Ureter (tissue), 1 donor: Measurements from ENCODE around the gene MID1. TPM values are rescaled to one million over a fixed set of nuclear protein-coding genes. Genes with fewer than 3 reads are reported as not detected.
"Not testable (repeated sequence)": the region's sequence is repeated elsewhere in the genome, so short reads cannot be mapped to it uniquely, and the experiment has no call there.

ENCODE experiments used
- DNase-seq: peaks from one replicate; pipeline ENCODE4 v3.0.0-alpha.2; 2020; ENCODE audit warnings: low spot score
- total RNA-seq: library from RNA; stranded (reverse); gene quantifications from one replicate; pipeline ENCODE4 v1.2.4, GENCODE V29; 2023
- donor health status: DM: yes; HTN: yes; CAD: no.

The MID1 gene
- total RNA-seq, 1 donor from 2014 or later = 31.8 TPM

- no peak for DNase-seq
Measured at GRCh38 chrX:10617999-10618351, 2.4 kb downstream of the MID1 start.

DNA sequence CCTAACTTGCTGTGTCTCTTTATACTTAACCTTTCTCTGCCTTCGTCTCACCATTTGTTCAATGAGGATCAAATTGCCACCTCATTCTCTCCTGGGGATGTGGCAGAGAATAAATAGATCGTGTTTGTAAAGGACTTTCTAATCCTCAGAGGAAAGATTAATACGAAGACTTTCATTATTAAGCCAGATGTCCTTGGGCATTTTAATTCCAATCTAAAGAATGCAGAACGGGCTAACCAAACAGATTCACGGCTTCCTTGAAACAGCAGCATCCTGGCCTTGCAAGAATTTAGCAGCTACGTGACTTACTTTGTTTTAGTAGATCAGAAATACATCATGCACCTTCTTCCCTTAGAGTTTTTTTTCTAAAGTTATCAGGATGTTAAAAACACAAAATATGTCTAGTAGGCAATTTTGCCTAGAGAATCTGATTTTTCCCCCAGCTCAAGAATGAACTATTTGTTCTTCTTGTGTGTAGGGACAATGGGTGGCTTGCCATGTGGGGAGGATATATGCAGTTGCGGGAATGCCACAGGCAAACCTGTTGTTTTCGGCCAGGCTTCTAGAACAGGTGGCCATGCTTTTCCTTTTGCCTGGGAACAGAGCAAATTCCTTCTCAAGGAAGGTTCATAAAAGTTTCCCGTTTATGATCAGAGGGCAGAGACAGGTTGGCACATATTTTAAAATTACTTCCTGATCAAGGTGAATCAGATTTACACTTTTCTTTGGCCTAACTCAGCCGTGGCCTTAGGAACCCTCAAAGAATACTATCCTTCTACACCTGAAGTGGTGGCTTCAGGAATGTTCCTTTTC, 3.0 kb downstream of the MID1 start:
- DNase-seq = no peak

DNA sequence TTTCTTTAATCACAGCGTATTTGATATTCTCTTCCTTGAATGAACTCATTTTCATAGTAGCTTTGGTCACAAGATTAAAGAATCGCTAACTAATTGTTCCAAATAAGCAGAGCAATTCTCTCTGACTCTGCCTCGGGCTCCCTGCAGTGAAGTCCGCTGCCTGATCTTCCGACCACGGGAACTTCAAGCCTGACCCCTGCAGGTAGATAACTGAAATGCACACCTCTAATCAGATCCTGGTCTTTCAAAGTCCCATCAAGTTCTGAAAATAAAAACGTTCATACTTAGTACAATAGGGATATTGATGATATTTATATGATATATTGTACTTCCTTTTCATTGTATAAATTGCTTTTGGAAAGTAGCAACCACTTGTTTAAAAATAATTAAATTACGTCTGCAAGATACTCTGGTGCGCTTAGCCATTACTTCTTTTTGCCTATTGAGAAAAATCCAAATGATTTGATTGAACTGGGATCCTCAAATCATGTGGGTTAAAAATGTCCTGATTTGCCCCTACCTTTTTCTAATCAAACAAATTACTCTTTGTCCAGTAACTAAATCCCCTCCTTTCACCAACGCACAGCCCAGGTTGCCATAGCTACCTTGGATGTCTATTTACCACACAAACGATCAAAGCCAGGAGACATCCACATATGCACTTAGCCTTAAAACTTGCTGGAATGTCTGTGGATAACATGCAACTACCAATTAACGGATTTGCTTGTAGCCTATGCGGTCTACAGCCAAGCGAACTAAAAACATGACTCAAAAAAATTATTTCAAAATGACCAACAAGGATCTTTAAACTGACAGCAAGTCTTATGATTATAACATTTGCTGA, 4.2 kb downstream of the MID1 start:
- no peak for DNase-seq

DNA sequence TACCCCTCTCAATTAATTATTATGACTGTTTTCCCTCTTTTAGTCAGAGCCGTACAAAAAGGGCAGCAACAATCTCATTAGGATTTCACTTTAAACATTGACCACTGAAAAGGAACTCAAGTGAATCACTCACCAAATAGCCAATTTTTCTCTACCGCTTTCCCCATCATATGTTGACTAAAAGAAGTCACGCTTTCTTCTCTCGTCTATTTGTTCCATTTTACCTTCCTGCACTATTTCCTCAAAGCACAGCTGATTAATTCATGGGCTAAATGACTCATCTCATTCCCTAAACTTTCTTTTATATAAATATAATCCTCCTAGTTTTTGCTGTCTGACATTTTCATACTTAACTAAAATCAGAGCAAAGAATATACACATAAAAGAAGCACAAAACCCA, 8.2 kb downstream of the MID1 start:
- no peak for DNase-seq

DNA sequence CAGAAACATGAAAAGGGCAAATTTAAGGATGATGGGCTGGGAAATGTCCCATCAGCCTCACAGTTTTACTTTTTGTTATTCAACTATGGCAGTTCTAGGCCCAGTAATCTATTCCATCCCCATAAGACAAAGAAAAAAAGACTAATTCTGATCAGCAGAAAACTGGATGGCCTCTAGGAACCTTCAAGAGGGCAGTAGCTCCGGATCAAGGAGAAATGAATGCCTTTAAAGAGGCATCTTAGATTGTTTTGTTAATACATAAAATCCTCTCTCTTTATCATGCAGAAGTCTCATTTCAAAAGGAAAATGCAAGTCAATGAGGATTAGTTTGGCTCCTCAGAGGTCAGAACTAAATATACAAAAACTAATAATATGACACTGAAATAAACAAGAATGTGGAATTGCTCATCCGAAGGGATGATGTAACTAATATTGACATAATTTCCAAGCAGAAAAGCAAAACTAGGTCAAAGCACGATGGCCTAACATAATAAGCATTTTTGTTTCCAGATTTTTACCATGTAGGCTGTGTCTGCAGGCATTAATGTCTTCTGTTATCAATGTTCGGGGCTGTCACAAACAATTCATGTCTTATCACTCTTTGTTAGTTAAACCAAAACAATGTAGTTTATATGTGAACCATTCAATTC, 8.8 kb downstream of the MID1 start:
- no peak for DNase-seq

- no peak for DNase-seq
Measured at GRCh38 chrX:10608099-10608498, 12.3 kb downstream of the MID1 start.

DNA sequence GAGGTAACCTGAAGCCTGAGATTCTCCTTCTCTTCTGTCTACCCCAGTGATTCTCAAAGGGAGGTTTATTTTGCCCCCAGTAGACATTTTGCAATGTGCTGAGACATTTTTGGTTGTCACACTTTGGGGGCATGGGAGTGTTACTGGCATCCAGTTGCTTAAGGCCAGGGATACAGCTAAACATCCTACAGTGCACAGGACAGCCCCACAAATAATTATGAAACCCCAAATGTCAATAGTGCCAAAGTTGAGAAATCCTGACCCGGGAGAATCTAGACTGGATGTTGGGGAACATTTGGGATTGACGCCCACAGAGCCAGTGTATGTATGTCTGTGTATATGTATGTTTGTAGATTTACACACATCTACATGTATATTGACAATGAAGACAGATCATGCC, 13.2 kb downstream of the MID1 start:
- DNase-seq = no peak

DNA sequence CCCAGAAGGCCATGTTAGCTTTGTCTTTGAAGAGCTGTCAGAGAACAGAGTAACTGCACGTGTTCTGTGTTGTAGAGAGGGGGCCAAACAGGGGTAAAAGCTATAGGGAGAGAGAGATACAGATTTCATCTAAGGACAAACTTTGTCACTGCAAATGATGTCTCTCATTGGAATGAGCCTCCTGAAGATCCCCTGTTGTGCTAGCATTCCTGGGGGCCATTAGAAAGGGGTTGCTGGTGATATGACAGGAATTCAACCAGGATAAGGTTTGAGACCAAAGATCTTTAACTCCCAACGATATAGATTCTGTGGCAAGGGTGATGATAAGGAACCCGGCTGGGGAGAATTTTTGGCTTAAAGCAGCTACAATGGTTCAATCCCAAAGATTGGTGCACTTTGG, 16.8 kb downstream of the MID1 start:
- no peak for DNase-seq

GRCh38 chrX:10602646-10603045, 17.7 kb downstream of the MID1 start:
- no peak for DNase-seq

DNA sequence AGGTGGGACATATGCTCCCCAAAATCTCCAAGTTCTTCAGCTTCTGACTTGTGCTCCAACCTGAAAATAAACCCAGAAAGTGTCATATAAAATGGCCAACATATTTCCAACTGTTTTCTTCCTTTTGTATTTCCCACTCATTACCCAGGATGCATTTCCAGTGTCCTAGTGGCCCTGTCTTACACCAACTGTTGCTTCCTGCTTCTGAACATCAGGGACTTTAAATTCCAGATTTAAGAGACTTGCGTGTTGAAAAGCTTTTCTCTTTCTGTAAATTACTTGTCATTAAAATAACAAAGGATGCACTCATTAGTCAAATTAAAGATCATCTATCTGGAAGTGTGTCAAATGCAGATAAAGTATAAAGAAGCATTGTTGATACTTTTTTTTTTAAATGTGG, 19.9 kb downstream of the MID1 start:
- DNase-seq = no peak

- no peak for DNase-seq
Measured at GRCh38 chrX:10598540-10598939, 21.8 kb downstream of the MID1 start.

GRCh38 chrX:10597871-10598270, 22.5 kb downstream of the MID1 start:
- DNase-seq = no peak

GRCh38 chrX:10591363-10592335, 28.7 kb downstream of the MID1 start:
- no peak for DNase-seq

GRCh38 chrX:10589787-10590186, 30.6 kb downstream of the MID1 start:
- DNase-seq = not testable (repeated sequence)

- DNase-seq = no peak
Measured at GRCh38 chrX:10589098-10589497, 31.3 kb downstream of the MID1 start.

DNA sequence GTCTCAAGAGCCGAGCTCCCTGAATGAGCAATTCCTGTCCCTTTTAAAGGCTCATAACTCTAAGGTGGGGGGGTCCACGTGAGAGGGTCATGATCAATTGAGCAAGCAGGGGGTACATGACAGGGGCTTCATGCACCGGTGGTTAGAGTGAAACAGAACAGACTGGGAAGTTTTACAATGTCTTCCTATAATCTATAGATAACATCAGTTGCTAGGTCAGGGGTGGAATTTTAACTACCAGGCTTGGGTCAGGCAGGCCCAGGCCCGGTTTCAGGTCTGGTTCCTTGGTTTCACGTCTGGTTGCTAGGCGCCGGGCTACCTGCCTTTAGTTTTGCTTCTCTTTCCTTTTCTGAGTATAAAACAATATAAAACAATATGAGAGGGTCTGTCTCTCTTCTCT, 35.5 kb downstream of the MID1 start:
- not testable (repeated sequence) for DNase-seq

- DNase-seq = no peak
Measured at GRCh38 chrX:10582945-10583344, 37.4 kb downstream of the MID1 start.

- no peak for DNase-seq
Measured at GRCh38 chrX:10582215-10582733, 38.1 kb downstream of the MID1 start.

DNA sequence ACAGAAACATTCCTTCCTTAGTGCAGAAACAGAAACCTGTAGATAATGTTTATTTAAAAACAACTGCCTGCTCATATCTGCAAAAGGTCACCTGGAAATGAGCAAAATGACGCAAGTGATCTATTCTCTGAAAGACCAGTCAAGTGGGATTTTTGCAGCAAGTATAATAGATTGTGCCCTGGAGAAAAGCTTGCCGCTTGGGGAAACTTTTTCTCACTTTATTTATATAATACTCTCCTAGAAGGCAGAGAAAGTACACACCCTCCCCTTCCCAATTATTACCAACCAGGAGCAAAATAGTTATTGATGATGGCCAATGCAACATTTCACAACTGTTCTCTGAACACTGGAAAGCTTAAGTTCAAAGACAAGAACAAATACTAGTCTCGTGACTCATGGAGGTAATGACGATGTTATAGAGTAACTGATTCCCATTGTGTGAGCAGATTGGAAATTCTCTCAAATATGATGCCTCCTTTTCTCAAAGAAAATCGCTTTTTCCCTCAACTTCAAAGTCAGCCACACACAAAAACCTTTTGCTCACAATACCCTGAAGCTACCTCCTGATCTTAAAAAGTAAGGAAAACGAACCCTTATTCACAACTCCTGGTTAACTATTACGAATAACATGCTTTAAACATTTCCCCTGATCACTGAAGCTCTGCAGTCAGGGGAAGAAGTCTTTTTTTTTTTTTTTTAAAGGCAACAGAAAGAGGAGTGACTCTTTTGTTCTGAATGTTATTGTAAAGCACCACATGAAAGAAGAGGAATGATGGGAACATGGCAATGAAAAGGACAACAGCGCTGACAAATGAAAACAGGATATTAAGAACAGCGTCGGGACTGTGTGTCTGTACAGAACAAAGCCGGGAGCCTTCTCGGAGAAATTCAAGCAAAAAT, 41.0 kb downstream of the MID1 start:
- no peak for DNase-seq

- no peak for DNase-seq
Measured at GRCh38 chrX:10578527-10578926, 41.9 kb downstream of the MID1 start.
